HL-60 (cell line): ENCODE measurements around the gene ANO2.

ENCODE experiments used
- CTCF ChIP-seq: IDR thresholded peaks from one replicate; pipeline ENCODE4 v1.5.1; 2011; ENCODE audit warnings: low read length, control low read depth, inconsistent platforms; ENCODE audit not compliant: insufficient read depth
- POLR2AphosphoS5 ChIP-seq: IDR thresholded peaks from 2 replicates; pipeline ENCODE4 v1.6.1; 2012; ENCODE audit warnings: low read depth

- TF ChIP-seq CTCF (no peak), POLR2AphosphoS5 (no peak)
Observed at GRCh38 chr12:5627053-5627630, 317.9 kb downstream of the ANO2 start.
